GM18502 (cell line): ENCODE data around the gene ERCC8.
"Not testable (repeated sequence)": the region's sequence is repeated elsewhere in the genome, so short reads cannot be mapped to it uniquely, and the experiment has no call there.

Source experiments
- ATAC-seq: cut with Tn5 transposase; IDR thresholded peaks from one replicate; pipeline ENCODE4 v1.9.1; 2021; ENCODE audit warnings: mild to moderate bottlenecking; ENCODE audit not compliant: unreplicated experiment, poor library complexity

Gene ERCC8

DNA sequence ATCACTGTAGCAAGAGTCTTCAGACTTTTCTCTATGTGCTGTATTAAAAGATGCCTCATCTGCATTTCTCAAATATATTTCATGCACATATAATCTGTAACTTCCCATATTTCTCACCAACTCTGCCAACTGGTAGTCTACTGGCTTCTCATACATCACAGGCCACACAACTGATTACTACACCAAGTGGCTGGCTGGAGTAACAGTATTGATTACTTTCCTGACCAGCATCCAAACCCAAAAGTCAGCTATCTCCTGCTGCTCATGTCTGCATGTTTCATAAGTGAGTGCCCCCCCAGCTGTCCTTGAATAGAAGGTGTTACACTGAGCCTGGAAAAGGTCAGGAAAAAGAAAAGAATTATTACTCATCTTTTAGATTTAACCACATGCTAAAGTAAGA, 17.4 kb downstream of the ERCC8 start:
- no peak for ATAC-seq

DNA sequence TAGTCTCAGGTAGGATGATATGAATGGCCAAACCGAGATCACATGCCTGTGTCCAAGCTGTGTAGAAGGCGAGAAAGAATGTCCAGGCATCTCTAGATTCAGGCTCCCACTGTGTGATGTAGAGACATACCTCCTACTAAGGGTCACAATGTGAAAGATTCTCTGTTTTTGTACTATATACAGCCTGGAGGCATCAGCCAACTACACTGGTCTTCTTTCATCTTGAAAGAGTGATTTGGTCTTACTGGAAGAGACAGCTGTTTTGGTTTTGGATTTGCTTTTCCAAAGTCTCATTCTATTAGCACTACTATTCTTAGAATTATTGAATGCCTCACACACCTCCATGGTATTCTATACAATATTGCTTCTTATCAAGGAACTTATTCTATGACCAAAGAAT, 26.4 kb downstream of the ERCC8 start:
- ATAC-seq = no peak

GRCh38 chr5:60916646-60917045, 28.2 kb downstream of the ERCC8 start:
- no peak for ATAC-seq

DNA sequence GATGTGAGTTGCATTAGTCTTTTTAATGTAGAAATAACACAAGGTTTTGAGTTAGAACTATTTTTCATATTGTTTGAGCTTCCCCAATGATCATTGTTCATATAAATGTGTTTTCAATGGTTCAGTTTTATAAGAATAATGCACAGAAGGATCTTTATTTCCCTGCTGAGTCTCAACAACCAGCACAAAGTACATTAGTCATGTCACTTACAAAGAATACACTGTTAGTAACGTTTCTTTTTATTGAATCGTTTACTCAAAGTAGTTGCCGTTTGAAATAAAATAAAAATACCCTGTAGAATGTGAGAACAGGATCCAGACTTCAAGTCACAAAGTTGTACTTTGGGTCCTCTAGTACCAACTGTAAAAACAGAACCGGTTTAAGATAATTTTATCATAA, 41.5 kb downstream of the ERCC8 start:
- no peak for ATAC-seq

- ATAC-seq = no peak
Observed at GRCh38 chr5:60896991-60897390, 47.9 kb downstream of the ERCC8 start.

DNA sequence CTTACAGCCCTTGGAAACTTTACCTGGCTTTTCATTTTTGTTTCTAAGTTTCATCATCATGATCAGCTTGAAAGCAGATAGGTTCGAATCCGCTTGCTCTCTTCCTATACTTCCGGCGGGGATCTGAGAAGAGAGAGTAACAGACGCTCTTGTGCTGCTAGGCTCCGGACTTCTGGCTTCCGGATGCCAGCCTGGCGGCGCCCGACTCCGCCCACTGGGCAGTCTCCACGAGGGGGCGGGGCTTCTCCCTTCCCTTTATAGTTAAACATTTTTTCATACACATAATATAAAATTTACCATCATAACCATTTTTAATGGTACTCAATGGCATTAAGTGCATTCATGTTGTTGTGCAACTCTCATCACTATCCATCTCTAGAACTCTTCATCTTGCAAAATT, 51.3 kb downstream of the ERCC8 start:
- no peak for ATAC-seq

DNA sequence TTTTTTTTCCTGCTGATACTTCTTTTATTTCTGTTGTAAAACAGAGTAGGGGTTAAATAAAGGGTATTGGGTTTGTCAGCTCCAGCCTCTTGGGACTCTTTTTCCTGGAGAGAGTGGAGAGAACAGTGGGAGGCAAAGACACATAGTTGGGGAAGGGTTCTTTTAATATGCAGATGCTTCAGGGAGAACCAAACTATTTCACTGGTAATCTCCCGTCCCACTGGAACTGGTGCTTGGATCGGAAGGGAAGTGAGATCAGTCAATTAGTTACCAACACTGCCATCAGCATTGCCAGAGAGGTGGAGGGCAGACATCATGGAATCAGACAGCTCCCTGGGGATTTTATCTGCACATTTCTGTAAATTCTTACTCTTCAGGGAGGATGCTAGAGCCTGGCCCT, 53.2 kb downstream of the ERCC8 start:
- ATAC-seq = no peak

GRCh38 chr5:60888359-60889061, 56.4 kb downstream of the ERCC8 start:
- no peak for ATAC-seq

DNA sequence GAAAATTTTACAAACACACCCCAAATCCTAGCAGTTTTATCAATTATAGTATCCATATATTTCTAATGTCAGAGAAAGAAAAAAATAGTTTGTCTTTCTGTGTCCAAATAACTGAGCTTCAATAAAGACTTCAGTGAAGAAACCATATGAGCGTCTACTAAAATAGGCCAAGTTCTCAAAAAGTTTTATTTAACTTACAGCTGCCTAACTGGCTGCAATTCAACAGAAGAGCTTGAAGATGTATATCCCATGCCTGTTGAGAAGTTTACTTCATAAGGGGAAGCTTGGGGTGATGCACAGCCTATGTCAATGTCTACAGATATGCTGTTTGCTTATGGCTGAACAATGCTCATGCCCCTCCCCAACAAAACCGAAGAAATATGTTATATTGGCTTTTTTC, 57.1 kb downstream of the ERCC8 start:
- no peak for ATAC-seq

GRCh38 chr5:60887096-60887495, 57.8 kb downstream of the ERCC8 start:
- no peak for ATAC-seq

- no peak for ATAC-seq
Observed at GRCh38 chr5:60886158-60886557, 58.7 kb downstream of the ERCC8 start.

GRCh38 chr5:60883229-60883628, 61.6 kb downstream of the ERCC8 start:
- no peak for ATAC-seq

DNA sequence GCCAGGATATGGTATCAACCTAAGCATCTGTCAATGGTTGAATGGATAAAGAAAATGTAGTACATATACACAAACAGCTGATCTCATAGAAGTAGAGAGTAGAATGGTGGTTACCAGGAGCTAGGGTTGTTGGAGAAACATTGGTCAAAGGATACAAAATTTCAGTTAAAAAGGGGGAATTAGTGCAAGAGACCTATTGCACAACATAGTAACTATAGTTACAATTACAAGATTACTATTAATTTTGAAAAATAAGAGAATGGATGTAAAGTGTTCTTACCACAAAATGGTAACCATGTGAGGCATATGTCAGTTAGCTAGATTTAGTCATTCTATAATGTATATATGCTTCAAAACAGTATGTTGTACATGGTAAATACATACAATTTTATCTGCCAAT, 72.0 kb downstream of the ERCC8 start:
- no peak for ATAC-seq

GRCh38 chr5:60870857-60871256, 74.0 kb downstream of the ERCC8 start:
- ATAC-seq = no peak

GRCh38 chr5:60860572-60860971, 84.3 kb downstream of the ERCC8 start:
- ATAC-seq = not testable (repeated sequence)

DNA sequence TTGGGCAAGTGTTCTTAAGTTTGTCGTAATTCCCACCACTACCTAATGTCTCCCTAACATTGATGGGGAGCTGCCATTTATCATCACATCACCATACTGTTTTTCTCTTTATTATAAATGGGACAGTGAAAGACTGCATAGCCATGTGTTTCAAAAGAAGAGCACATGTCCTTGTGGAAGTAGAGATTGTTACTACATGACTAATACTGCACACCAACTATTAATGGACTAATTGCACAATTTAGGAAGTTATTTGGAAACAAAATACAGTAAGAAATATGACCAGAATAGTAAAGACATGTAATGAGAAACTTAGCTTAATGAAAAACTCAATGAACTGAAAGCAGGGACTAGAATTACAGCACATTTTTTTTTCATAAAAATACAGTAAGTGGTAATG, 88.8 kb downstream of the ERCC8 start:
- ATAC-seq = no peak

DNA sequence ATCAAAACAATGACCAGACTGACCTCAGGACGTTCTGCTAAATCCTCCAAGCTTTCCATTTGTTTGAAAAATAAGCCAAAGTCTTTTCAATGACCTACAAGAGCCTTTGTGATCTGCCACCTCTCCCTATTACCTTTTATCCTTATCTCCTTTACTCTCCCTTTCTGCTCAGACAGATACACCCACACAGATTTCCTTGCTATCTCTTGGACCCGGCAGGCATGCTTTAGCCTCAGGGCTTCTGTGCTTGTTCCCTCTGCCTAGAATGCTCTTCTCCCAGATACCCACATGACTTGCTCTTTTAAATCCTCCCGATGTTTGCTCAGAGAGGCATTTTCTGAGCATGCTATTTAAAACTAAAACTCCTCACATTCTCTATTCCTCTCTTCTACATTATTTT, 91.9 kb downstream of the ERCC8 start:
- no peak for ATAC-seq

DNA sequence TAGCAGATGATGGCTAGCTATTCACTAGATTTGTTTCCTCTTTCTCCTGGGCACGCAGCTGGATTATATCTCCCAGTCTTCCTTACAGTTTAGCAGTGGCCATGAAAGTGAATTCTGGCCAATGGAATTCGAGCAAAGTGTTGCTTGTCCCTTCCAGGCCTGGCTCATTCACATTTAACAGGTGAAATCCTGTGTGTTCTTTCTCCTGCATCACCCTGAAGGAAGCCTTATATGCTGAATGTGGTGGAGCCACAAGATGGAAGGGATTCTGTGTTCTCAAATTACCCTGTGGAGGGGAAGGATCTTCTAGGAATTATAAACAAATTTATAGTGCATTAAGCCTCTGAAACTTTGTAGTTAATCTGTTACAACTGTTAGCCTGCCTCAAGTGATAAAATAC, 92.6 kb downstream of the ERCC8 start:
- ATAC-seq = no peak

GRCh38 chr5:60851626-60852025, 93.2 kb downstream of the ERCC8 start:
- ATAC-seq = no peak

DNA sequence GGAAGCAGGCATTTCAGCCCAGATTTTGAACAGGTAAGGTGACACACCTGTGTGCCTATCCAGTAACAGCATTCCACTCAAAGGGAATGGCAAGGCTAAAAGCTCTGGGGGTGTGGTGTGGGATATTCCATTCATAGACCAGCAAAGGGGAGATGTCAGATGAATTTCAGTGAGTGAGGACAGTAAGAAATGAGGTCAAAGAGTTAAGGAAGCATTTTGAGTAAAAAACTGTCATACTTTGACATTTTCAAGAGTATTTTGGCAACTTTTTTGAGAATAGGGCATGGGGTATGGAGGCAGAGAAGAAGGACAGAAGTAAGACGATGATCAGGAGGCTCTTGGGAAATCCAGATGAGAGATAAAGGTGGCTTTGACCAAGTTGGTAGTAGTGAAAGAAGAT, 98.6 kb downstream of the ERCC8 start:
- no peak for ATAC-seq

- peak; percentile 95 for ATAC-seq
Observed at GRCh38 chr5:60843936-60844905, 100.6 kb downstream of the ERCC8 start, which contains the start of gene ELOVL7. ELOVL7 (minus strand) TSS chr5:60844269; CDS start chr5:60787397, 56,872 bp downstream.
